Suppressor macrophage (primary cell): ENCODE results near the gene MYBPC2.
A peak's percentile ranks its signal among the peaks of the same experiment; 100 is the strongest.
"Not testable (repeated sequence)": the region's sequence is repeated elsewhere in the genome, so short reads cannot be mapped to it uniquely, and the experiment has no call there.

ENCODE experiments used
- DNase-seq, 4 experiments: peaks; one replicate each; pipeline ENCODE4 v3.0.0-alpha.2; 2020 to 2022

The MYBPC2 gene

DNA sequence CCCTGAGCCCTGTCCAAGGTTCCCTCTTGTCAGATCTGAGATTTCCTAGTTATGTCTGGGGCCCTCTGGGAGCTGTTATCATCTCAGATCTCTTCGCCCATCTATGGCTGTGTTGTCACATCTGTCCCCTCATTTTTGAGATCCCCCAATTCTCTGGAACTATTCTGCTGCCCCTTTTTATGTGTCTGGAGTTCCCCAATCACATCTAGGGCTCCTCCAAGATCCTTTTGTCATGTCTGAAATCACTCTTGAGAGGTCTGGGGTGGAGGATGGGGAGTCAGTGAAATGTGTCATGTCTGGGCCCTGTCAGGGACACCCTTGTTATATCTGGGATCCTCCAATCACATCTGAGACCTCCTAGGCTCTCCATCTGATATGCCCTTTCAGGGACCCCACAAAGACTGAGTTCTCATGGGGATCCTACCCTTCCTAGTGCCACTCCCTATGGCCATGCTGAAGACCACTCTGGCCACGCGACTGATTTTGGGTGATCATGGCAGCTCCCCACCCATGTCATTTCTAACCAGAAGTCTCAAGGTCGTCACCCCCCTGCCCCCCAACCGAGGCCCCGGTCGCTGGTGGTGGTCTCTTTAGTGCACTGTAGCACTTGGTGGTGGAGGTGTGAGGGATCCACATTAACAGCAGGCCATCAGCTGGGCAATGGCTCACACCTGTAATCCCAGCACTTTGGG lies 3.8 kb upstream of the MYBPC2 start:
- DNase-seq = no peak

DNA sequence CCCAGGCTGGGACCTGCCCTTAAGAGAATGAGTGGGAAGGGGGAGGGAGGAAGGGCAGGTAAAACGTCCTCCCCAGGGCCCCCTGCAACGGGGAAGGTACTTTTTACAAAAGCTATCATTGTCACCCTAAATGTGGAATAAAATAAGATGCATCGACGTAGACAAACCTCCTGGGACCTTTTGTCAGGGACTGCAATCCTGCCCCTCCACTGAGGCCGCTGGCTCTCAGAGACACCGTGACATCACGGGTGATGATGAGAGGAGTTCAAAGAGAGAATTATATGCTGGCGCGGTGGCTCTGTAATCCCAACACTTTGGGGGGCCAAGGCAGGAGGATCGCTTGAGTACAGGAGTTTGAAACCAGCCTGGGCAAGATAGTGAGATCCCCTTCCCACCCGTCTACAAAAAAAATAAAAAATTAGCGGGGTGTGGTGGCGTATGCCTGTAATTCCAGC lies 1.8 kb upstream of the MYBPC2 start:
- DNase-seq = no peak

DNA sequence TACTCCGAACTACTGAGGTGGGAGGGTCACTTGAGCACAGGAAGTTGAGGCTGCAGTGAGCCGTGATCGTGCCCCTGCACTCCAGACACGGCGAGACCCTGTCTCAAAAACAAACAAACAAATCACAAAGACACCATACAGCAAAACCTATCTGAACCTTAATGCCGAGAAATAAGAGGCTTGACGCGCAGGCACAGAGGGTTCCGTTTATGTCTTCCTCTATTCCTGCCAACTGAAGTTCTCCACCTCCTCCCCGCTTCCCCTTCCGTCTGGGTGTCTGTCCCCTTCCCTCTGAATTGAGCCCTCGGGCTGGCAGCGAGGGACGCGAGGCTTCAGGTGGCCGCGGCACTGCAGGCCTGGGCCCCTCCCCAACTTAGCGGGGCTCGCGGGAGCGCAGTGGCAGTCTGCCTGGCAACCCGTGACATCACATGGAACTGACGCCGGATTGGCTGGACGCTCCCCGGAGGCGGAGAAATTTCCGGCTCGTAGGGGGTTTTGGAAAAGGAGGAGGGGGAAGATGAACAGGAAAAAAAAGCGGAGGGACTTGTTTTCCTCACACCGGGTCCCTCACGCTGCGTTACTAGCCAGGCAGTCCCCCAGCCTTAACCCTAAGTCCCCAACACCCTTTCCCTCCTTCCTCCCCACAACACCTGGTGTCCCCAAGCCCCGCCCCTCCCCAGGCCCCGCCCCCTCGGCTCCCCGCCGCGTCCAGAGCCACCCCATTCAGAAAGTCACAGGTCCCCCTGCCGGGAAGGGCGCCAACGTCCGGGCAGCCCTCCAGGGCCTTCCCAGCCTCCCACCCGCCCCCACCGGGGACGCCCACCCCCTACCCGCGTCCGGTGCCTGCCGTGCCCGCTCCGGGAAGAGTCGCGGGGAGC lies 1.1 kb upstream of the MYBPC2 start:
- DNase-seq = peak; percentile 83 to 91 (median 90)

- no peak for DNase-seq
These were observed 799 bp downstream of the MYBPC2 start for GRCh38 chr19:50433201-50434180.

DNA sequence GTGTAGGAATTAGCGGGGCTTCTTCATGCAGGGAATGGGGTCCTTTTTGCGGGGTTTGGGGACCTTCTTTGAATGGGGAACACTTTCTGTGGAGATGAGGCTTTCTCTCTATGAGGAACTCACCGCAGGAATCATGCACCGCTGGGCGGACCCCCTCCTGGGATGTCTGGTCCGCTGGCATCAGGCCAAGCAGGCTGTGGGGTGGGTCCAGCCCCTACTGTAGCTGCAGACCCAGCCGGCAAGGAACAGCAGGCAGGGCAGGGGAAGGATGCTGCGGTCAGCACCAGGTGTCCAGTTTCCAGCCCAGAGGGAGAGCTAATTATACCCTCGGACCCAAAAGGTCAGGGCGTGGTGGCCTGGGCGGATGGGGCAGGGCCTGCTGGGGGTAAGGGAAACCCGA lies 1.8 kb downstream of the MYBPC2 start:
- DNase-seq = no peak

GRCh38 chr19:50435221-50435620 lies 2.5 kb downstream of the MYBPC2 start:
- no peak for DNase-seq

GRCh38 chr19:50435627-50436026 lies 2.9 kb downstream of the MYBPC2 start:
- no peak for DNase-seq

DNA sequence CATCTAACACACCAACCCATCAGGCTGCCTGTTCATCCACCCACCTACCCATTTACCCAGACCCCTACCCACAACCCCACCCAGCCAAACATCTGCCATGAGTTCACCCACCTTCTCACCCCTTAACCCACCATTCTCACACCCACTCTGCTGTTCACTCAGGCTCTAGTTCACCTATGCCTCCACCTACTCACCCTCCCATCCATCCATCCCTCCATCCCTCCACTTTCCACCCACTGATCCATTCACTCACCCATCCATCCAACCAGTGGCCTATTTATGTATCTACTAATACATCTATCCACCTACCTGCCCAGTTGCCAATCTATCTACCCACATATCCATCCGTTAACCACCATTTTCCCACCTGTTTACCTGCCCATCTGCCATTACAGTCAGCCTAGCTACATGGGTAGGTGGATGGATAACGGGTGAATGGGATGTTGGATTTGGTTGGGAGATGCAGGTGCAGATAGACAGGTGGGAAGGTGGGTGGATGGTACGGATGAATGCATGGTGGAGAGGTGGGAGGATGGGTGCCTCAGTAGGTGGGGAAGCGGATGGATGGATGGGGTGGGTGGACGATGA lies 5.3 kb downstream of the MYBPC2 start:
- no peak for DNase-seq

DNA sequence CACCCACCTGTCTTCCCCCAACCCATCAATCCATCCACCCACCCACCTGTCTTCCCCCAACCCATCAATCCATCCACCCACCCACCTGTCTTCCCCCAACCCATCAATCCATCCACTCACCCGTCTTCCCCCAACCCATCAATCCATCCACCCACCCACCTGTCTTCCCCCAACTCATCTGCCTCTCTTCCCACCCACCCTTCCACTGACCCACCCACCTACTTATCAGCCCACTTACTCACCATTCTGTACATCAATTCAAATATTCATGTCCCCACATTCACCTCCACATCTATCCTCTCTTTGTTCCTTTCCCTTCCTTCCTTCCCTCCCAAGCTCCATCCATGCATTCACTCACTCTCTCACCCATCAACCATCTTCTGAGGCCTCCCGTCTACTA lies 6.4 kb downstream of the MYBPC2 start:
- not testable (repeated sequence) for DNase-seq

DNA sequence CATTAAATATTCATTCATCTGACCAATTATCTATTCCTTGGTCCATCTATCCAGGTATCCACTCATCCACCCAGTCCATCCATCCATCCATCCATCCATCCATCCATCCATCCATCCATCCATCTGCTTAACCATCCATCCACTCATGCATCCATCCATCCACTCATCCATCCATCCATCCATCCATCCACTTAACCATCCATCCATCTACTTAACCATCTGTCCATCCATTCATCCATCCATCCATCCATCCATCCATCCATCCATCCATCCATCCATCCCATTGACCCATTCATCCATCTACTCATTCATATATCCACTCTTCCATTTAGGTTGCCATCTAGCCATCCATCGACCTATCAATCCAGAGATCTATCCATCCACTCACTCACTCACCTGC lies 11.4 kb downstream of the MYBPC2 start:
- no peak for DNase-seq

DNA sequence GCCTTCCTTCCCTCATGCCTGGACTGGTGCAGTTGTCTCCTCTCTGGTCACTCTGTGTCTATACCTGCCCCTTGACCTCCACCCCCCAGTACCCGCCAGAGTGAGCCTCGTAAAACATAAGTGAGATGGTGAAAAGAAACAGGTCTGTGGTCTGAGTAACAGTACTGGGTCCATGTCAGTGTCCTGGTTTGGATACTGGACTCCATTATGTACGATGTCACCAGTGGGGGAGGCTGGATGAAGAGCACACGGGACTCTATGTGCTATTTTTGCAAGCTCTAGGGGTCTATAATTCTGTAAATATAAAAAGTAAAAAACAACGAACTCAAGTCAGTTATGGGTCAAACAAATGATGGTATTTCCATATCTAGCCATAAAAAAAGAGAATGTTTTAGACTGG lies 14.4 kb downstream of the MYBPC2 start:
- DNase-seq = no peak

- DNase-seq = no peak
These were observed 15.1 kb downstream of the MYBPC2 start for GRCh38 chr19:50447750-50448149.

DNA sequence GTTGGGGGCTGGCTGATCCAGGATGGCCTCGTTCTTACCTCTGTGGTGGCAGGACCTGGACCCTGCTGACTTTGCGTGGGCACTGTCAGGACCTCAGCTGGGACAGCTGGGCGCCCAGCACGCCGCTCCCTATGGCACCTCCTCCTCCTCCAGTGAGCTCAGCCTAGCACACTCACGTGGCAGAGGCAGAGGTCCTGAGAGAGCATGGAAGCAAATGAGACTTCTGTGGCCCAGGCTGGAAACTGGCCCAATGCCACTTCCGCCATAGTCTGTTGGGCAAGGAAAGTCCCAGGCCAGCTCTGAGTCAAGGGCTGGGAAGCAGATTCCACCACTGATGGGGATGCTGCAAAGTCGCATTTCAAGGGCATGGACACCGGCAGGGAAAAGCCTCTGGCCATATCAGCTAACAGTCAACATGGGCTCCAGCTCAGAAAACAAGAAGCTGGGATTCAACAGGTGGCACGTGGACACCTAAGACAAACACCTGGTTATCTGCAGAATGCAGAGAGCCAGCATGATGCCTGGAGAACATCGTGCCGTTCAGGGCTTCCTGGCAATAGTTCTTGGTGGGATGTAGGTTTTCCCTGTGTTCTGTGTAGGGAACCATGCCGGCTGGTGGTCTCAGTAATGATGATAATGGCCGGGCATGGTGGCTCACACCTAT lies 16.7 kb downstream of the MYBPC2 start:
- DNase-seq = no peak

DNA sequence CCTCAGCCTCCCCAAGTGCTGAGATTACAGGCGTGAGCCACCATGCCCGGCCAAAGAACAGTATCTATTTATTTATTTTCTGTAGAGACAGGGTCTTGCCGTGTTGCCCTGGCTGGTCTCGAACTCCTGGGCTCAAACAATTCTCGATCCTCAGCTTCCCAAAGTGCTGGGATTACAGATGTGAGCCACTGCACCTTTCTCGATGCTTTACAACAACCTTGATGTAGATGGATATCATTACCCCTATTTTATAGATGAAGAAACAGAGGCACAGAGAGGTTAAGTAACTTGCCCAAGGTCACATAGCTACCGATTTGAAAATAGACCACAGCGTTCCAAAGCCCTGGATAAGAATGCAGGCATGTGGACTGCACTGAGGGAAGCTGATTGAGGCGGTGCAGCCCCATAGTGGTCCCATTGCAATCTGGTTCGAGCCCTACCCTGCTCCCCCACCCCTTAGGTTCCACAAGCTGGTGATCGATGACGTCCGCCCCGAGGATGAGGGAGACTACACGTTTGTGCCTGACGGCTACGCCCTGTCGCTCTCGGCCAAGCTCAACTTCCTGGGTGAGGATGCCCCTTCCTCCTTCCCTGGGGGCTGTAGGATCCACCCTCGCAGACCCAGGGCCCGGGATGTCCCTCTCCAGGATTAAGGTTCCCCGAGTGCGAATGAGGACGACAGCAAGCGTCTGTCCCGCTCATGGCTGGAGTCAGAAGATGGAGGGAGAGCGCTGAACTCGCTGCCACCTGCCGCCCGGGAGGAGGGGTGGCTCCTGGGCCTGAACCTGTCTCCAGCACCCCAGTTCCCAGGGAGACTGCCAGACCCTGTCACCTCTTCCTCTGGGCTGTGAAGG lies 17.9 kb downstream of the MYBPC2 start:
- no peak for DNase-seq

- DNase-seq = no peak
These were observed 18.5 kb downstream of the MYBPC2 start for GRCh38 chr19:50451223-50451534.

DNA sequence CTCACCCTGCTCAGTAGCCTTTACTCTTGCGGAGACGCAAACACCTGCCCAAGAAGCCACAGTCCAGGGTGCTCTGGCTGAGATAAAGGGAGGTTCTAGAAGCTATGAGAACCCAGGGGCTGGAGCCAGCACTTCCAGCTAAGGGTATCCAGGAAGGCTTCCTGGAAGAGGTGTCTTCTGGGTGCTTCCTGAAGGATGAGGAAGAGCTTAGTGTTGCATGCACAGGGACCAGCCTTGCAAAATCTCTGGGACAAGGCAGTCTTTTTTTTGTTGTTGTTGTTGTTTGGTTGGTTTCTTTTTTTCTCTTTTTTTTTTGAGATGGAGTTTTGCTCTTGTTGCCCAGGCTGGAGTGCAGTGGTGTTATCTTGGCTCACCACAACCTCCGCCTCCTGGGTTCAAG lies 20.6 kb downstream of the MYBPC2 start:
- DNase-seq = no peak

- no peak for DNase-seq
These were observed 23.3 kb downstream of the MYBPC2 start for GRCh38 chr19:50455992-50456391.

GRCh38 chr19:50457300-50457699 lies 24.6 kb downstream of the MYBPC2 start:
- no peak for DNase-seq

DNA sequence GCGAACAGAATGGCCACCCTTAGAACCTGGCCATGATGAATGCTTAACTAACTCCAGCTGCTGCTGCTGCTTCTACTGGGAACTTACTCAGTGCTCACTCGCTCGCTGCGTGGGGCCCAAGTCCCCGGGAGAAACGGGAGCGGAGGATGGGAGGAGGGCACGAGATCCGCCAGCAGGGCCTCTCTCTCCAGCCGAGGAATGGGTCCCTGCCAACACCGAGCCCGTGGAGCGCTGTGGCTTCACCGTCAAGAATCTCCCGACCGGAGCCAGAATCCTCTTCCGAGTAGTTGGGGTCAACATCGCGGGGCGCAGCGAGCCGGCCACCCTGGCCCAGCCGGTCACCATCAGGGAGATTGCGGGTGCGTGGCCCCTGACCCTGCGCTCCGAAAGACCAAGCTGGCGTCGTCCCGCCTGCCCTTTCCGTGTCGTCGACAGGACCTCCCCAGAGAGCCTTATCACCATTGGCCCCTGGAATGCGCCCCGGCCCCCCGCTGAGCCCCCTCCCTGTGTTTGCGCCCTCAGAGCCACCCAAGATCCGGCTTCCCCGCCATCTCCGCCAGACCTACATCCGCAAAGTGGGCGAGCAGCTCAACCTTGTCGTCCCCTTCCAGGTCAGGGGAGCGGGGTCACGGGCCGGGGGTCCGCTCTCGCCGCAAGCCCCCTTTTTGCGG lies 25.8 kb downstream of the MYBPC2 start:
- no peak for DNase-seq

GRCh38 chr19:50459067-50459456 lies 26.4 kb downstream of the MYBPC2 start:
- no peak for DNase-seq
